Measurements from ENCODE around the gene SMIM22.

- no peak for TF ChIP-seq POLR2A (IDR thresholded peaks at IDR 0.05)
- TF ChIP-seq CTCF (IDR thresholded peaks at IDR 0.05): no peak
Measured at GRCh38 chr16:4783251-4783950, 11.8 kb upstream of the SMIM22 start.
